Mesenchymal stem cell (in vitro differentiated cells and primary cell): ENCODE measurements around the gene SERPINH1.

Experiments used
- DNase-seq: peaks from one replicate; pipeline ENCODE4 v3.0.0-alpha.2; 2013
- H2AFZ ChIP-seq: one replicate; pipeline ENCODE4 v1.6.1; 2013; ENCODE audit warnings: low read depth, mild to moderate bottlenecking, control low read depth, inconsistent platforms, low read length, moderate library complexity
- H2AK5ac ChIP-seq: 2 replicates; pipeline ENCODE4 v1.6.1; 2013; ENCODE audit warnings: low read length, moderate library complexity, mild to moderate bottlenecking, inconsistent platforms; ENCODE audit not compliant: severe bottlenecking
- H2BK120ac ChIP-seq: one replicate; pipeline ENCODE4 v1.6.1; 2013; ENCODE audit warnings: low read depth, mild to moderate bottlenecking, inconsistent platforms, low read length, moderate library complexity
- H2BK12ac ChIP-seq, 2 experiments: one replicate each; pipeline ENCODE4 v1.6.1; 2013; ENCODE audit warnings: inconsistent platforms in 2 of 2, low read length in 2 of 2, mild to moderate bottlenecking in 2 of 2, moderate library complexity in 2 of 2, control low read depth in 1 of 2
- H2BK15ac ChIP-seq: one replicate; pipeline ENCODE4 v1.6.1; 2013; ENCODE audit warnings: mild to moderate bottlenecking, low read depth, inconsistent platforms; ENCODE audit not compliant: poor library complexity, severe bottlenecking
- H2BK5ac ChIP-seq: 2 replicates; pipeline ENCODE4 v1.6.1; 2013; ENCODE audit warnings: low read depth, mild to moderate bottlenecking, low read length, control low read depth, inconsistent platforms; ENCODE audit not compliant: poor library complexity, severe bottlenecking
- H3K14ac ChIP-seq, 2 experiments: one replicate each; pipeline ENCODE4 v1.6.1; 2013; ENCODE audit warnings: inconsistent platforms in 2 of 2, low read length in 2 of 2, control low read depth in 1 of 2, mild to moderate bottlenecking in 1 of 2, moderate library complexity in 1 of 2
- H3K18ac ChIP-seq, 2 experiments: one replicate each; pipeline ENCODE4 v1.6.1; 2013; ENCODE audit warnings: inconsistent platforms in 2 of 2, low read length in 2 of 2, control low read depth in 1 of 2, low read depth in 1 of 2, mild to moderate bottlenecking in 1 of 2
- H3K23ac ChIP-seq, 2 experiments: one replicate each; pipeline ENCODE4 v1.6.1; 2013; ENCODE audit warnings: inconsistent platforms in 2 of 2, low read length in 2 of 2, mild to moderate bottlenecking in 2 of 2, moderate library complexity in 2 of 2, control low read depth in 1 of 2
- H3K27ac ChIP-seq: 2 replicates; pipeline ENCODE4 v1.5.1; 2013; ENCODE audit warnings: mild to moderate bottlenecking, moderate library complexity, low read length, control low read depth, inconsistent platforms; ENCODE audit not compliant: poor library complexity, severe bottlenecking
- H3K27me3 ChIP-seq, 2 experiments: 2 replicates each; pipeline versions ENCODE4 v1.6.1 to v1.7.0; 2013; ENCODE audit warnings: low read length in 2 of 2, mild to moderate bottlenecking in 2 of 2, moderate library complexity in 2 of 2, control low read depth in 1 of 2, inconsistent platforms in 1 of 2; ENCODE audit not compliant: control insufficient read depth in 1 of 2, insufficient read depth in 1 of 2
- H3K36me3 ChIP-seq, 2 experiments: 2 replicates each; pipeline versions ENCODE4 v1.6.1 to v1.7.0; 2013; ENCODE audit warnings: low read length in 2 of 2, control low read depth in 1 of 2, inconsistent platforms in 1 of 2, low read depth in 1 of 2, mild to moderate bottlenecking in 1 of 2; ENCODE audit not compliant: insufficient read depth in 2 of 2, control insufficient read depth in 1 of 2
- H3K4ac ChIP-seq, 2 experiments: one replicate each; pipeline ENCODE4 v1.6.1; 2013; ENCODE audit warnings: inconsistent platforms in 2 of 2, low read length in 2 of 2, mild to moderate bottlenecking in 2 of 2, moderate library complexity in 2 of 2, control low read depth in 1 of 2, low read depth in 1 of 2
- H3K4me1 ChIP-seq: 2 replicates; pipeline ENCODE4 v1.6.1; 2013; ENCODE audit warnings: low read depth, low read length, control low read depth; ENCODE audit not compliant: control insufficient read depth, insufficient read depth
- H3K4me2 ChIP-seq: 2 replicates; pipeline ENCODE4 v1.6.1; 2013; ENCODE audit warnings: low read length, mild to moderate bottlenecking, inconsistent platforms; ENCODE audit not compliant: poor library complexity, severe bottlenecking
- H3K4me3 ChIP-seq, 2 experiments: 2 replicates each; pipeline versions ENCODE4 v1.5.1 to v1.7.0; 2013; ENCODE audit warnings: low read length in 2 of 2, mild to moderate bottlenecking in 2 of 2, control low read depth in 1 of 2, low read depth in 1 of 2; ENCODE audit not compliant: insufficient read depth in 1 of 2
- H3K79me1 ChIP-seq: replicated peaks from 2 replicates; pipeline ENCODE4 v1.6.1; 2013; ENCODE audit warnings: mild to moderate bottlenecking, control low read depth, low read length, inconsistent platforms; ENCODE audit not compliant: poor library complexity, severe bottlenecking
- H3K9ac ChIP-seq: 2 replicates; pipeline ENCODE4 v1.7.0; 2013; ENCODE audit warnings: mild to moderate bottlenecking, low read length, moderate library complexity
- H3K9me3 ChIP-seq: 2 replicates; pipeline ENCODE4 v1.7.0; 2013; ENCODE audit warnings: mild to moderate bottlenecking, low read length; ENCODE audit not compliant: control insufficient read depth
- H4K8ac ChIP-seq: one replicate; pipeline ENCODE4 v1.6.1; 2013; ENCODE audit warnings: inconsistent platforms, mild to moderate bottlenecking, low read length, moderate library complexity
- H4K91ac ChIP-seq: one replicate; pipeline ENCODE4 v1.6.1; 2013; ENCODE audit warnings: mild to moderate bottlenecking, low read length, inconsistent platforms
- WGBS: methylation state at CpG from one replicate; pipeline ENCODE4 v1.1.7; 2013; ENCODE audit warnings: mixed read lengths; 5-methylcytosine and 5-hydroxymethylcytosine counted together

The SERPINH1 gene

GRCh38 chr11:75547617-75548058, 14.4 kb upstream of the SERPINH1 start:
- DNase-seq = peak; percentile 77
- Histone ChIP-seq H3K4me1 (peaks cover 4% of the 10 kb centered on the region), H3K36me3 (no peaks in the 10 kb centered on the region), H2AFZ (peak overlapping the region; percentile 20), H3K4ac (peak overlapping the region; percentile 1 to 75), H3K79me1 (no peaks in the 10 kb centered on the region), H3K4me3 (no peak overlapping the region), H2BK12ac (peak overlapping the region in 1 of 2 experiments; percentile 88), H3K14ac (peak overlapping the region in 1 of 2 experiments; percentile 45), H3K4me2 (no peak overlapping the region), H3K27ac (no peak overlapping the region), H2AK5ac (no peak overlapping the region), H3K27me3 (peaks cover 3 to 4% of the 10 kb centered on the region in 2 experiments), H2BK120ac (no peak overlapping the region), H3K9me3 (no peaks in the 10 kb centered on the region), H2BK5ac (no peak overlapping the region), H4K91ac (peak overlapping the region; percentile 55), H3K23ac (no peak overlapping the region), H4K8ac (peak overlapping the region; percentile 45), H3K9ac (peak overlapping the region; percentile 37), H3K18ac (peak overlapping the region; percentile 6 to 46), H2BK15ac (no peak overlapping the region)
- 19% methylated on average over 7 of the region's 7 CpGs for WGBS

GRCh38 chr11:75548595-75549272, 13.3 kb upstream of the SERPINH1 start:
- H2BK15ac ChIP-seq = no peak overlapping the region
- no peak overlapping the region for H2AFZ ChIP-seq
- H2BK120ac ChIP-seq = no peak overlapping the region
- H3K23ac ChIP-seq = no peak overlapping the region
- no peak overlapping the region for H3K18ac ChIP-seq
- WGBS = 95% methylated on average over 8 of the region's 8 CpGs
- H2BK12ac ChIP-seq = peak overlapping the region in 1 of 2 experiments; percentile 88
- H3K4me2 ChIP-seq = no peak overlapping the region
- no peaks in the 10 kb centered on the region for H3K36me3 ChIP-seq
- no peaks in the 10 kb centered on the region for H3K9me3 ChIP-seq
- H4K91ac ChIP-seq = no peak overlapping the region
- H3K4me3 ChIP-seq = no peak overlapping the region
- no peak overlapping the region for H3K9ac ChIP-seq
- H3K14ac ChIP-seq = no peak overlapping the region
- H2AK5ac ChIP-seq = no peak overlapping the region
- H3K79me1 ChIP-seq = no peaks in the 10 kb centered on the region
- peaks cover 6% of the 10 kb centered on the region for H3K4me1 ChIP-seq
- no peak overlapping the region for H3K4ac ChIP-seq
- no peak overlapping the region for H4K8ac ChIP-seq
- H2BK5ac ChIP-seq = no peak overlapping the region
- peaks cover 3 to 4% of the 10 kb centered on the region in 2 experiments for H3K27me3 ChIP-seq
- no peak for DNase-seq
- no peak overlapping the region for H3K27ac ChIP-seq

- H3K4me2 ChIP-seq = no peak overlapping the region
- 95% methylated on average over 5 of the region's 5 CpGs for WGBS
- peaks cover 3% of the 10 kb centered on the region in 2 experiments for H3K27me3 ChIP-seq
Observed at GRCh38 chr11:75549370-75549958, 12.6 kb upstream of the SERPINH1 start.

GRCh38 chr11:75553182-75553581, 8.9 kb upstream of the SERPINH1 start:
- Histone ChIP-seq H3K36me3 (no peaks in the 10 kb centered on the region), H3K9me3 (no peaks in the 10 kb centered on the region), H3K23ac (no peak overlapping the region), H4K8ac (peak overlapping the region; percentile 36), H2BK5ac (no peak overlapping the region), H3K9ac (no peak overlapping the region), H2AK5ac (peak overlapping the region; percentile 15), H3K18ac (peak overlapping the region; percentile 54 to 58), H3K4me2 (no peak overlapping the region), H3K27ac (no peak overlapping the region), H3K4ac (peak overlapping the region; percentile 22 to 70), H3K14ac (peak overlapping the region in 1 of 2 experiments; percentile 9), H2BK120ac (peak overlapping the region; percentile 19), H2BK12ac (peak overlapping the region; percentile 2 to 93), H3K4me3 (no peak overlapping the region), H3K4me1 (peaks cover 25% of the 10 kb centered on the region), H2AFZ (no peak overlapping the region), H2BK15ac (peak overlapping the region; percentile 62), H3K27me3 (no peaks in the 10 kb centered on the region), H3K79me1 (no peaks in the 10 kb centered on the region), H4K91ac (peak overlapping the region; percentile 87)
- no peak for DNase-seq
- WGBS = 97% methylated on average over 6 of the region's 6 CpGs

More at GRCh38 chr11:75549370-75549958, 12.6 kb upstream of the SERPINH1 start:
- H2BK5ac ChIP-seq = no peak overlapping the region
- H4K91ac ChIP-seq = no peak overlapping the region
- H2BK120ac ChIP-seq = no peak overlapping the region
- no peak overlapping the region for H2AK5ac ChIP-seq
- no peak overlapping the region for H3K27ac ChIP-seq
- H3K9me3 ChIP-seq = no peaks in the 10 kb centered on the region
- no peak overlapping the region for H3K9ac ChIP-seq
- no peak overlapping the region for H2AFZ ChIP-seq
- H3K18ac ChIP-seq = no peak overlapping the region
- H3K14ac ChIP-seq = no peak overlapping the region
- peaks cover 13% of the 10 kb centered on the region for H3K4me1 ChIP-seq
- H3K4ac ChIP-seq = peak overlapping the region in 1 of 2 experiments; percentile 18
- H3K4me3 ChIP-seq = no peak overlapping the region
- DNase-seq = no peak
- no peak overlapping the region for H4K8ac ChIP-seq
- H2BK12ac ChIP-seq = no peak overlapping the region
- H3K23ac ChIP-seq = no peak overlapping the region
- no peaks in the 10 kb centered on the region for H3K79me1 ChIP-seq
- no peaks in the 10 kb centered on the region for H3K36me3 ChIP-seq
- no peak overlapping the region for H2BK15ac ChIP-seq
